Placental epithelial cell (primary cell): ENCODE data around the gene TNFSF10. TPM values are rescaled to one million over a fixed set of nuclear protein-coding genes. Genes with fewer than 3 reads are reported as not detected.

Experiments
- small RNA-seq: library from RNA; depleted of rRNA; stranded (forward); fragments of <200 nt; gene quantifications from one replicate; pipeline ENCODE3, GENCODE V24; 2012
- total RNA-seq: library from RNA; depleted of rRNA; stranded (reverse); fragments of >200 nt; gene quantifications from 2 replicates; pipeline ENCODE4 v1.2.3, GENCODE V29; 2012

Gene TNFSF10
- total RNA-seq: not detected in 2 replicates

GRCh38 chr3:172522871-172523818 lies at the start of gene TNFSF10:
TSS of gene TNFSF10 (minus strand) at chr3:172523430. CDS start at chr3:172523384, 46 bp downstream.

Small RNA genes lying within 50 kb of the gene (small RNA-seq; reads per million reads assigned to genes)
- gene AC007919.1: not detected

Other genes starting within 250 kb of the TNFSF10 start
- gene GHSR, start 75.0 kb downstream of the TNFSF10 start, total RNA-seq: not detected in 2 replicates
- gene NCEH1, start 187.6 kb upstream of the TNFSF10 start, total RNA-seq: 3.5 and 12.0 TPM in 2 replicates
- gene ECT2, start 227.3 kb upstream of the TNFSF10 start, total RNA-seq: 7.9 and 16.5 TPM in 2 replicates